ENCODE results near the gene AHNAK2. TPM values are rescaled to one million over a fixed set of nuclear protein-coding genes. Genes with fewer than 3 reads are reported as not detected.
"Not testable (repeated sequence)": the region's sequence is repeated elsewhere in the genome, so short reads cannot be mapped to it uniquely, and the experiment has no call there.

The AHNAK2 gene
- total RNA-seq, 6 experiments from 2014 or later = 50.2 to 76.2 (median 73.7) TPM

- Mint-ChIP-seq H3K4me1 (ENCODE audit: low read depth) (no peaks in the 10 kb centered on the region), H3K9me3 (no peaks in the 10 kb centered on the region), H3K27ac (no peak overlapping the region), H3K27me3 (ENCODE audit: insufficient read depth) (no peaks in the 10 kb centered on the region; the same call in 1 of the 2 replicates), H3K36me3 (ENCODE audit: low read depth) (peaks cover 16% of the 10 kb centered on the region), H3K4me3 (no peak overlapping the region)
- no peak for DNase-seq
- TF ChIP-seq CTCF (IDR thresholded peaks at IDR 0.05) = no peak
Observed at GRCh38 chr14:104948736-104949031, 29.5 kb downstream of the AHNAK2 start.

- H3K9me3 Mint-ChIP-seq; H3K27me3 Mint-ChIP-seq (ENCODE audit: insufficient read depth); H3K4me3 Mint-ChIP-seq; DNase-seq; H3K27ac Mint-ChIP-seq; H3K4me1 Mint-ChIP-seq (ENCODE audit: low read depth): not testable (repeated sequence)
- peaks cover 10% of the 10 kb centered on the region for H3K36me3 Mint-ChIP-seq (ENCODE audit: low read depth)
Observed at GRCh38 chr14:104947881-104948735, 30.1 kb downstream of the AHNAK2 start.

- H3K4me3 Mint-ChIP-seq; H3K27me3 Mint-ChIP-seq (ENCODE audit: insufficient read depth); H3K9me3 Mint-ChIP-seq; DNase-seq; H3K27ac Mint-ChIP-seq; H3K36me3 Mint-ChIP-seq (ENCODE audit: low read depth); H3K4me1 Mint-ChIP-seq (ENCODE audit: low read depth): not testable (repeated sequence)
Observed at GRCh38 chr14:104947201-104947600, 31.0 kb downstream of the AHNAK2 start.

- not testable (repeated sequence) for H3K9me3 Mint-ChIP-seq; H3K4me3 Mint-ChIP-seq; H3K4me1 Mint-ChIP-seq (ENCODE audit: low read depth); H3K36me3 Mint-ChIP-seq (ENCODE audit: low read depth); H3K27me3 Mint-ChIP-seq (ENCODE audit: insufficient read depth); DNase-seq; H3K27ac Mint-ChIP-seq
Observed at GRCh38 chr14:104945986-104946965, 31.9 kb downstream of the AHNAK2 start.

GRCh38 chr14:104945266-104945665, 32.9 kb downstream of the AHNAK2 start:
- not testable (repeated sequence) for H3K27ac Mint-ChIP-seq

GRCh38 chr14:104944436-104945205, 33.6 kb downstream of the AHNAK2 start:
- H3K4me1 Mint-ChIP-seq (ENCODE audit: low read depth); H3K27me3 Mint-ChIP-seq (ENCODE audit: insufficient read depth); H3K9me3 Mint-ChIP-seq; H3K4me3 Mint-ChIP-seq; H3K27ac Mint-ChIP-seq; DNase-seq: not testable (repeated sequence)
- H3K36me3 Mint-ChIP-seq (ENCODE audit: low read depth) = peaks cover 14% of the 10 kb centered on the region

More at GRCh38 chr14:104945266-104945665, 32.9 kb downstream of the AHNAK2 start:
- H3K36me3 Mint-ChIP-seq (ENCODE audit: low read depth) = peaks cover 14% of the 10 kb centered on the region
- H3K27me3 Mint-ChIP-seq (ENCODE audit: insufficient read depth); H3K9me3 Mint-ChIP-seq; H3K4me3 Mint-ChIP-seq; DNase-seq; H3K4me1 Mint-ChIP-seq (ENCODE audit: low read depth): not testable (repeated sequence)

- not testable (repeated sequence) for H3K9me3 Mint-ChIP-seq; DNase-seq; H3K4me1 Mint-ChIP-seq (ENCODE audit: low read depth); H3K27me3 Mint-ChIP-seq (ENCODE audit: insufficient read depth); H3K27ac Mint-ChIP-seq; H3K4me3 Mint-ChIP-seq
- H3K36me3 Mint-ChIP-seq (ENCODE audit: low read depth) = peaks cover 14% of the 10 kb centered on the region
Observed at GRCh38 chr14:104944016-104944308, 34.2 kb downstream of the AHNAK2 start.

GRCh38 chr14:104943216-104944015, 34.8 kb downstream of the AHNAK2 start:
- H3K27me3 Mint-ChIP-seq (ENCODE audit: insufficient read depth); H3K4me3 Mint-ChIP-seq; DNase-seq; H3K9me3 Mint-ChIP-seq; H3K4me1 Mint-ChIP-seq (ENCODE audit: low read depth); H3K27ac Mint-ChIP-seq: not testable (repeated sequence)
- H3K36me3 Mint-ChIP-seq (ENCODE audit: low read depth) = peaks cover 15% of the 10 kb centered on the region

Data from HFFc6 (cell line).